ENCODE measurements around the gene PRSS48.

The PRSS48 gene

GRCh38 chr4:151287409-151287808 is 10.4 kb downstream of the PRSS48 start:
- WGBS (ENCODE audit: extremely low coverage, insufficient coverage, low lambda C conversion rate): no CpG with 5 or more reads among the region's 7 CpGs
- Histone ChIP-seq H4K5ac (ENCODE audit: low read length) (no peak overlapping the region), H3K27me3 (ENCODE audit: insufficient read depth, low read length, poor library complexity) (no peaks in the 10 kb centered on the region), H3K56ac (ENCODE audit: low read length) (no peak overlapping the region), H3K27ac (ENCODE audit: low read depth, low read length) (no peak overlapping the region), H3K18ac (ENCODE audit: low read length) (no peak overlapping the region), H4K8ac (ENCODE audit: low read depth, low read length) (peak overlapping the region; percentile 81), H3K4me1 (ENCODE audit: control insufficient read depth, low read depth, low read length) (peaks cover 3% of the 10 kb centered on the region), H2BK5ac (ENCODE audit: low read length) (no peak overlapping the region), H3K36me3 (ENCODE audit: control insufficient read depth, insufficient read depth, low read length) (no peaks in the 10 kb centered on the region), H3K23ac (ENCODE audit: low read length) (no peak overlapping the region), H3K4me3 (ENCODE audit: low read length) (no peak overlapping the region), H3K4ac (ENCODE audit: low read depth, low read length) (no peak overlapping the region), H2BK15ac (replicated peaks; ENCODE audit: low read depth) (no peak overlapping the region), H3K79me2 (ENCODE audit: control insufficient read depth, insufficient read depth, low read length) (peaks cover 20% of the 10 kb centered on the region), H2AK5ac (ENCODE audit: low read length) (no peak overlapping the region), H2BK120ac (ENCODE audit: low read depth, low read length) (no peak overlapping the region), H3K4me2 (ENCODE audit: low read length) (no peak overlapping the region), H3K79me1 (ENCODE audit: low read length) (peaks cover 2% of the 10 kb centered on the region), H3K9ac (ENCODE audit: low read length) (no peak overlapping the region)
- DNase-seq: no peak

- H4K8ac ChIP-seq (ENCODE audit: low read depth, low read length): no peak overlapping the region
- no peak for DNase-seq
- H3K23ac ChIP-seq (ENCODE audit: low read length): no peak overlapping the region
- no peak overlapping the region for H3K9ac ChIP-seq (ENCODE audit: low read length)
- no peak overlapping the region for H3K4me3 ChIP-seq (ENCODE audit: low read length)
- H3K36me3 ChIP-seq (ENCODE audit: control insufficient read depth, insufficient read depth, low read length): no peaks in the 10 kb centered on the region
- peaks cover 6% of the 10 kb centered on the region for H3K79me1 ChIP-seq (ENCODE audit: low read length)
- H3K4me1 ChIP-seq (ENCODE audit: control insufficient read depth, low read depth, low read length): no peaks in the 10 kb centered on the region
- no peak overlapping the region for H2BK5ac ChIP-seq (ENCODE audit: low read length)
- H3K27ac ChIP-seq (ENCODE audit: low read depth, low read length): no peak overlapping the region
- H3K27me3 ChIP-seq (ENCODE audit: insufficient read depth, low read length, poor library complexity): no peaks in the 10 kb centered on the region
- no peak overlapping the region for H2AK5ac ChIP-seq (ENCODE audit: low read length)
- no peak overlapping the region for H2BK15ac ChIP-seq (replicated peaks; ENCODE audit: low read depth)
- no peak overlapping the region for H3K56ac ChIP-seq (ENCODE audit: low read length)
- no peak overlapping the region for H4K5ac ChIP-seq (ENCODE audit: low read length)
- H3K18ac ChIP-seq (ENCODE audit: low read length): no peak overlapping the region
- no CpG with 5 or more reads among the region's 1 CpG for WGBS (ENCODE audit: extremely low coverage, insufficient coverage, low lambda C conversion rate)
- no peak overlapping the region for H2BK120ac ChIP-seq (ENCODE audit: low read depth, low read length)
- peaks cover 24% of the 10 kb centered on the region for H3K79me2 ChIP-seq (ENCODE audit: control insufficient read depth, insufficient read depth, low read length)
- H3K4ac ChIP-seq (ENCODE audit: low read depth, low read length): no peak overlapping the region
- H3K4me2 ChIP-seq (ENCODE audit: low read length): no peak overlapping the region
These were observed 14.5 kb downstream of the PRSS48 start for GRCh38 chr4:151291485-151291884.

GRCh38 chr4:151292038-151292437 is 15.1 kb downstream of the PRSS48 start:
- Histone ChIP-seq H4K5ac (ENCODE audit: low read length) (no peak overlapping the region), H2BK15ac (replicated peaks; ENCODE audit: low read depth) (no peak overlapping the region), H3K4ac (ENCODE audit: low read depth, low read length) (no peak overlapping the region), H3K9ac (ENCODE audit: low read length) (no peak overlapping the region), H3K56ac (ENCODE audit: low read length) (no peak overlapping the region), H2AK5ac (ENCODE audit: low read length) (no peak overlapping the region), H4K8ac (ENCODE audit: low read depth, low read length) (no peak overlapping the region), H3K4me2 (ENCODE audit: low read length) (no peak overlapping the region), H3K27ac (ENCODE audit: low read depth, low read length) (no peak overlapping the region), H3K79me1 (ENCODE audit: low read length) (peaks cover 6% of the 10 kb centered on the region), H3K18ac (ENCODE audit: low read length) (no peak overlapping the region), H2BK5ac (ENCODE audit: low read length) (no peak overlapping the region), H3K4me3 (ENCODE audit: low read length) (no peak overlapping the region), H3K23ac (ENCODE audit: low read length) (no peak overlapping the region), H3K79me2 (ENCODE audit: control insufficient read depth, insufficient read depth, low read length) (peaks cover 24% of the 10 kb centered on the region), H3K36me3 (ENCODE audit: control insufficient read depth, insufficient read depth, low read length) (no peaks in the 10 kb centered on the region), H3K27me3 (ENCODE audit: insufficient read depth, low read length, poor library complexity) (no peaks in the 10 kb centered on the region), H2BK120ac (ENCODE audit: low read depth, low read length) (no peak overlapping the region), H3K4me1 (ENCODE audit: control insufficient read depth, low read depth, low read length) (no peaks in the 10 kb centered on the region)
- WGBS (ENCODE audit: extremely low coverage, insufficient coverage, low lambda C conversion rate): no CpG with 5 or more reads among the region's 2 CpGs
- DNase-seq: no peak

GRCh38 chr4:151294833-151295496 is 18.0 kb downstream of the PRSS48 start:
- peaks cover 6% of the 10 kb centered on the region for H3K79me1 ChIP-seq (ENCODE audit: low read length)
- WGBS (ENCODE audit: extremely low coverage, insufficient coverage, low lambda C conversion rate): no CpG with 5 or more reads among the region's 5 CpGs
- no peak overlapping the region for H3K4me2 ChIP-seq (ENCODE audit: low read length)
- H3K56ac ChIP-seq (ENCODE audit: low read length): peak overlapping the region; percentile 15
- no peak overlapping the region for H2BK15ac ChIP-seq (replicated peaks; ENCODE audit: low read depth)
- H3K9ac ChIP-seq (ENCODE audit: low read length): no peak overlapping the region
- no peak overlapping the region for H3K23ac ChIP-seq (ENCODE audit: low read length)
- no peak overlapping the region for H4K8ac ChIP-seq (ENCODE audit: low read depth, low read length)
- no peak overlapping the region for H2BK5ac ChIP-seq (ENCODE audit: low read length)
- peaks cover 18% of the 10 kb centered on the region for H3K79me2 ChIP-seq (ENCODE audit: control insufficient read depth, insufficient read depth, low read length)
- H2BK120ac ChIP-seq (ENCODE audit: low read depth, low read length): no peak overlapping the region
- no peak overlapping the region for H4K5ac ChIP-seq (ENCODE audit: low read length)
- no peak overlapping the region for H3K27ac ChIP-seq (ENCODE audit: low read depth, low read length)
- H3K4me1 ChIP-seq (ENCODE audit: control insufficient read depth, low read depth, low read length): no peaks in the 10 kb centered on the region
- DNase-seq: no peak
- no peaks in the 10 kb centered on the region for H3K27me3 ChIP-seq (ENCODE audit: insufficient read depth, low read length, poor library complexity)
- no peak overlapping the region for H3K4me3 ChIP-seq (ENCODE audit: low read length)
- no peak overlapping the region for H2AK5ac ChIP-seq (ENCODE audit: low read length)
- H3K18ac ChIP-seq (ENCODE audit: low read length): no peak overlapping the region
- no peaks in the 10 kb centered on the region for H3K36me3 ChIP-seq (ENCODE audit: control insufficient read depth, insufficient read depth, low read length)
- no peak overlapping the region for H3K4ac ChIP-seq (ENCODE audit: low read depth, low read length)

GRCh38 chr4:151296227-151296626 is 19.3 kb downstream of the PRSS48 start:
- no peak overlapping the region for H4K8ac ChIP-seq (ENCODE audit: low read depth, low read length)
- no peak overlapping the region for H2BK15ac ChIP-seq (replicated peaks; ENCODE audit: low read depth)
- H4K5ac ChIP-seq (ENCODE audit: low read length): no peak overlapping the region
- H3K4me1 ChIP-seq (ENCODE audit: control insufficient read depth, low read depth, low read length): no peaks in the 10 kb centered on the region
- no CpG with 5 or more reads among the region's 3 CpGs for WGBS (ENCODE audit: extremely low coverage, insufficient coverage, low lambda C conversion rate)
- no peak overlapping the region for H3K4ac ChIP-seq (ENCODE audit: low read depth, low read length)
- DNase-seq: no peak
- no peak overlapping the region for H3K4me3 ChIP-seq (ENCODE audit: low read length)
- no peak overlapping the region for H3K18ac ChIP-seq (ENCODE audit: low read length)
- no peak overlapping the region for H3K23ac ChIP-seq (ENCODE audit: low read length)
- H3K27me3 ChIP-seq (ENCODE audit: insufficient read depth, low read length, poor library complexity): no peaks in the 10 kb centered on the region
- no peak overlapping the region for H3K4me2 ChIP-seq (ENCODE audit: low read length)
- peaks cover 6% of the 10 kb centered on the region for H3K79me1 ChIP-seq (ENCODE audit: low read length)
- no peak overlapping the region for H2BK120ac ChIP-seq (ENCODE audit: low read depth, low read length)
- no peak overlapping the region for H3K56ac ChIP-seq (ENCODE audit: low read length)
- H3K27ac ChIP-seq (ENCODE audit: low read depth, low read length): no peak overlapping the region
- H3K79me2 ChIP-seq (ENCODE audit: control insufficient read depth, insufficient read depth, low read length): peaks cover 14% of the 10 kb centered on the region
- no peaks in the 10 kb centered on the region for H3K36me3 ChIP-seq (ENCODE audit: control insufficient read depth, insufficient read depth, low read length)
- H3K9ac ChIP-seq (ENCODE audit: low read length): no peak overlapping the region
- H2BK5ac ChIP-seq (ENCODE audit: low read length): no peak overlapping the region
- H2AK5ac ChIP-seq (ENCODE audit: low read length): no peak overlapping the region

GRCh38 chr4:151297170-151297569 is 20.2 kb downstream of the PRSS48 start:
- H4K5ac ChIP-seq (ENCODE audit: low read length): no peak overlapping the region
- H3K4me1 ChIP-seq (ENCODE audit: control insufficient read depth, low read depth, low read length): no peaks in the 10 kb centered on the region
- H3K27ac ChIP-seq (ENCODE audit: low read depth, low read length): no peak overlapping the region
- H3K18ac ChIP-seq (ENCODE audit: low read length): no peak overlapping the region
- no peak overlapping the region for H3K56ac ChIP-seq (ENCODE audit: low read length)
- H3K9ac ChIP-seq (ENCODE audit: low read length): no peak overlapping the region
- no peaks in the 10 kb centered on the region for H3K27me3 ChIP-seq (ENCODE audit: insufficient read depth, low read length, poor library complexity)
- no peak overlapping the region for H3K4me3 ChIP-seq (ENCODE audit: low read length)
- H4K8ac ChIP-seq (ENCODE audit: low read depth, low read length): no peak overlapping the region
- H2BK15ac ChIP-seq (replicated peaks; ENCODE audit: low read depth): no peak overlapping the region
- H3K4ac ChIP-seq (ENCODE audit: low read depth, low read length): no peak overlapping the region
- no peak overlapping the region for H3K23ac ChIP-seq (ENCODE audit: low read length)
- H3K36me3 ChIP-seq (ENCODE audit: control insufficient read depth, insufficient read depth, low read length): no peaks in the 10 kb centered on the region
- no peak overlapping the region for H2BK5ac ChIP-seq (ENCODE audit: low read length)
- peaks cover 17% of the 10 kb centered on the region for H3K79me2 ChIP-seq (ENCODE audit: control insufficient read depth, insufficient read depth, low read length)
- no peak overlapping the region for H2BK120ac ChIP-seq (ENCODE audit: low read depth, low read length)
- H2AK5ac ChIP-seq (ENCODE audit: low read length): no peak overlapping the region
- H3K79me1 ChIP-seq (ENCODE audit: low read length): peaks cover 9% of the 10 kb centered on the region
- no peak for DNase-seq
- H3K4me2 ChIP-seq (ENCODE audit: low read length): no peak overlapping the region
